Chondrocyte (in vitro differentiated cells): ENCODE results near the gene CLRN3. TPM values are rescaled to one million over a fixed set of nuclear protein-coding genes. Genes with fewer than 3 reads are reported as not detected.

Experiments used
- DNase-seq: peaks from one replicate; pipeline ENCODE4 v3.0.0; 2021; ENCODE audit warnings: mixed read lengths, low spot score
- H3K27ac Mint-ChIP-seq: one replicate; pipeline ENCODE4 v1.8.0; 2021; ENCODE audit warnings: mild to moderate bottlenecking, moderate library complexity, mixed read lengths; ENCODE audit not compliant: unreplicated experiment
- H3K27me3 Mint-ChIP-seq: 2 replicates; pipeline ENCODE4 v1.8.0; 2021; ENCODE audit warnings: low read depth, mixed read lengths
- H3K36me3 Mint-ChIP-seq: 2 replicates; pipeline ENCODE4 v1.8.0; 2021; ENCODE audit warnings: low read depth, mixed read lengths
- H3K4me1 Mint-ChIP-seq: 2 replicates; pipeline ENCODE4 v1.8.0; 2021; ENCODE audit warnings: low read depth, mild to moderate bottlenecking, mixed read lengths
- H3K4me3 Mint-ChIP-seq: one replicate; pipeline ENCODE4 v1.8.0; 2021; ENCODE audit warnings: mild to moderate bottlenecking, moderate library complexity, mixed read lengths; ENCODE audit not compliant: unreplicated experiment
- H3K9me3 Mint-ChIP-seq: 2 replicates; pipeline ENCODE4 v1.8.0; 2021; ENCODE audit warnings: low read depth, mixed read lengths
- CTCF ChIP-seq: fragments of 200-600 bp; sonication (generic); IDR thresholded peaks from 2 replicates; pipeline ENCODE4 v1.5.0; 2021; ENCODE audit warnings: antibody characterized with exemption, mild to moderate bottlenecking, moderate library complexity
- total RNA-seq: library from RNA; stranded (reverse); gene quantifications from 3 replicates; pipeline ENCODE4 v1.2.1, GENCODE V29; 2021

The CLRN3 gene
- total RNA-seq, 1 donor from 2014 or later, result not detected

DNA sequence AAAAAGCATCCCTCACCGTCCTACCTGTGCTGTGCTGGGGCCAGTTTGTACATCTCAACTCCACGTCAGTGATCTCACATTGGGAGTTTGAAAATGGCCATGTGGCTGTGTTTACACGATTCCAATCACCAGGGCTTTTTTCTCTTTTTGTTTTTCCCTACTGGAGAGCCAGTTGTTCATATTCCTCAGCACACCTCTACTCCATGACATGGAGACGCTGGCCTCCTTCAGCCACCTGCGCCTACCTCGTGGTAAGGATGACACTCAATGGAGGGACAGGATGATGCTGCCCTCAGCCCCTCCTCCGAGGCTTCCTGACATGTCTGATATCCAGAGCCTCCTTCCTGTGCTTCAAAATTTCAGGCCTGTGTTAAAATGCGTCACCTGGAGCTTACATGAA is 10.3 kb downstream of the CLRN3 start:
- Mint-ChIP-seq H3K4me1 (no peaks in the 10 kb centered on the region), H3K36me3 (no peaks in the 10 kb centered on the region), H3K9me3 (no peaks in the 10 kb centered on the region), H3K27ac (no peak overlapping the region), H3K4me3 (no peak overlapping the region), H3K27me3 (peaks cover 5% of the 10 kb centered on the region)
- DNase-seq, result no peak
- no peak for TF ChIP-seq CTCF

DNA sequence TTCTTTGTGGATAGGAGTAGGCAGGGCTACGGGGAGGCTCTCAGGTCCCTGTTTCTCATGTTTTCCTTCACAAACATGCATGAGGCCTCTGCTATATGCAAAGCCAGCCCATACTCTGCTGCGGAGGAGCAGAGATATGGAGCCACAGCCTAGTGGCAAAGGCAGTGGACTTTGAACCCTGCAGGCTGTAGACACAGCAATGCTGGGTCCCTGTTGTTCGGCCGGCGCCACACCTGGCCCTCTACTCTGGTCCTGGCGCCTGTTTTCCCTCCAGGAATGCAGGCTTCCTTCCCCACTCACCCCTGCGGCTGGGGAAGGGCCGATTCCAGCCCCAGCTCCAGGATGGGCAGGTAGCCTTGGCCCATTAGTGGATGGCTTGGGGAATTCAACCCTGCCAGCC is 11.5 kb downstream of the CLRN3 start:
- Mint-ChIP-seq H3K4me1 (no peaks in the 10 kb centered on the region), H3K4me3 (no peak overlapping the region), H3K9me3 (no peaks in the 10 kb centered on the region), H3K36me3 (no peaks in the 10 kb centered on the region), H3K27me3 (peaks cover 12% of the 10 kb centered on the region), H3K27ac (no peak overlapping the region)
- no peak for DNase-seq
- no peak for TF ChIP-seq CTCF

- H3K4me3 Mint-ChIP-seq, result no peak overlapping the region
- no peak for TF ChIP-seq CTCF
- no peaks in the 10 kb centered on the region for H3K9me3 Mint-ChIP-seq
- no peaks in the 10 kb centered on the region for H3K4me1 Mint-ChIP-seq
- peaks cover 12% of the 10 kb centered on the region for H3K27me3 Mint-ChIP-seq
- no peak for DNase-seq
- no peaks in the 10 kb centered on the region for H3K36me3 Mint-ChIP-seq
- H3K27ac Mint-ChIP-seq, result no peak overlapping the region
Measured at GRCh38 chr10:127880557-127880956, 12.2 kb downstream of the CLRN3 start.

- Mint-ChIP-seq H3K36me3 (no peaks in the 10 kb centered on the region), H3K27me3 (peaks cover 11% of the 10 kb centered on the region), H3K4me1 (no peaks in the 10 kb centered on the region), H3K27ac (no peak overlapping the region), H3K9me3 (no peaks in the 10 kb centered on the region), H3K4me3 (no peak overlapping the region)
- no peak for DNase-seq
- TF ChIP-seq CTCF, result no peak
Measured at GRCh38 chr10:127878475-127879055, 14.2 kb downstream of the CLRN3 start.

DNA sequence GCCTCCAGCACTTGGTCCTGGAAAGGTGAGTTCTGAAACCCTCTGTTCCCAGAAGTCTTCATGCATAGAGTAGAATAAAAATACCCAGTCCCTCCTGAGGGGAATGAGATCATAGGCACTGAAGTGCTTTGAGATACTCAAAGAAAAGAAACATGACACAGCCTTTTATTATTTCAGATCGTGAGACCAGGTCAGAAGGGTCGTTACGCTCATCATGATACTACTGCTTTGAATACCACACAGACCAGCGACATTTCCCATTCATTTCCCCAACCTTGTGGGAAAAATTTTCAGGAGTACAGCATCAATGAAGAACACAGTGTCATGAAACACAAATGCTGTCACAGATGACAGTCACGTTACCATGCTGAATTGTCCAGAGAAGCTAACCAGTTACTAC is 15.0 kb downstream of the CLRN3 start:
- Mint-ChIP-seq H3K27ac (no peak overlapping the region), H3K27me3 (peaks cover 11% of the 10 kb centered on the region), H3K36me3 (no peaks in the 10 kb centered on the region), H3K4me1 (no peaks in the 10 kb centered on the region), H3K9me3 (no peaks in the 10 kb centered on the region), H3K4me3 (no peak overlapping the region)
- TF ChIP-seq CTCF, result no peak
- no peak for DNase-seq
